GM21390 (cell line): ENCODE measurements around the gene SBK3.
"Not testable (repeated sequence)": the region's sequence is repeated elsewhere in the genome, so short reads cannot be mapped to it uniquely, and the experiment has no call there.

Experiments used
- ATAC-seq: cut with Tn5 transposase; IDR thresholded peaks from one replicate; pipeline ENCODE4 v1.9.1; 2021; ENCODE audit not compliant: unreplicated experiment

SBK3 gene

GRCh38 chr19:55576746-55577145 is 31.4 kb upstream of the SBK3 start:
- ATAC-seq, result no peak

- not testable (repeated sequence) for ATAC-seq
Measured at GRCh38 chr19:55573929-55574328, 28.6 kb upstream of the SBK3 start.

- ATAC-seq, result not testable (repeated sequence)
Measured at GRCh38 chr19:55569477-55569876, 24.1 kb upstream of the SBK3 start.

GRCh38 chr19:55567708-55568328 is 22.5 kb upstream of the SBK3 start:
- no peak for ATAC-seq

- ATAC-seq, result no peak
Measured at GRCh38 chr19:55566823-55567222, 21.5 kb upstream of the SBK3 start.

- no peak for ATAC-seq
Measured at GRCh38 chr19:55563261-55563690, 17.9 kb upstream of the SBK3 start.

GRCh38 chr19:55559684-55560083 is 14.3 kb upstream of the SBK3 start:
- no peak for ATAC-seq

- ATAC-seq, result no peak
Measured at GRCh38 chr19:55554741-55555152, 9.4 kb upstream of the SBK3 start.

- no peak for ATAC-seq
Measured at GRCh38 chr19:55554302-55554701, 9.0 kb upstream of the SBK3 start.

GRCh38 chr19:55553217-55554182 is 8.2 kb upstream of the SBK3 start:
- ATAC-seq, result no peak

GRCh38 chr19:55552620-55553019 is 7.3 kb upstream of the SBK3 start:
- no peak for ATAC-seq

- no peak for ATAC-seq
Measured at GRCh38 chr19:55552206-55552605, 6.9 kb upstream of the SBK3 start.

- ATAC-seq, result no peak
Measured at GRCh38 chr19:55550321-55550650, 4.9 kb upstream of the SBK3 start.

GRCh38 chr19:55549500-55550320 is 4.4 kb upstream of the SBK3 start:
- no peak for ATAC-seq

GRCh38 chr19:55546822-55547614 is 1.7 kb upstream of the SBK3 start:
- ATAC-seq, result no peak

- no peak for ATAC-seq
Measured at GRCh38 chr19:55546011-55546410, 668 bp upstream of the SBK3 start.

- no peak for ATAC-seq
Measured at GRCh38 chr19:55544776-55545439, 435 bp downstream of the SBK3 start.

GRCh38 chr19:55544014-55544413 is 1.3 kb downstream of the SBK3 start:
- no peak for ATAC-seq

- no peak for ATAC-seq
Measured at GRCh38 chr19:55543567-55543966, 1.8 kb downstream of the SBK3 start.

- no peak for ATAC-seq
Measured at GRCh38 chr19:55542292-55542855, 3.0 kb downstream of the SBK3 start.
